GM18861 (cell line): ENCODE results near the gene SLC13A2.
"Not testable (repeated sequence)": the region's sequence is repeated elsewhere in the genome, so short reads cannot be mapped to it uniquely, and the experiment has no call there.

Experiments used
- ATAC-seq: cut with Tn5 transposase; IDR thresholded peaks from one replicate; pipeline ENCODE4 v1.9.1; 2021; ENCODE audit not compliant: unreplicated experiment

SLC13A2 gene

DNA sequence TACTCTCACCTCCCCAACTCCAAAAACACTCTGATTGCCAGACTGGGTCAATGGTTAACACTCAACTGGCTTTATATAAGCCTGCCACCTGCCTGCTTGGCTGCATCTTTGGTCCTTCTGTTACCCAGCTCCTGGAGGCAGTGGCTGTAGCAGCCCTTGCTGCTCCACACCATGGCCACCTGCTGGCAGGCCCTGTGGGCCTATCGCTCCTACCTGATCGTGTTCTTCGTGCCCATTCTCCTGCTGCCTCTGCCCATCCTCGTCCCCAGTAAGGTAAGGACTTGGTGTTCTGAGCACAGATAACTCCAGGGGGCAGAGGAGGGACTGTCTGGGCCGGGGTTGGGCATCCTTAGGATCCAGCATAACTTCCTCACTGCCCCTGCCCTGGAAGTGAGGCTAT is at the start of gene SLC13A2:
Gene SLC13A2, plus strand, starts transcription at position 103 of the 400 bp plus-strand sequence. Its CDS starts 69 bp downstream, at position 172.
- no peak for ATAC-seq

GRCh38 chr17:28425206-28425605 is 48.2 kb upstream of the SLC13A2 start:
- ATAC-seq = no peak

DNA sequence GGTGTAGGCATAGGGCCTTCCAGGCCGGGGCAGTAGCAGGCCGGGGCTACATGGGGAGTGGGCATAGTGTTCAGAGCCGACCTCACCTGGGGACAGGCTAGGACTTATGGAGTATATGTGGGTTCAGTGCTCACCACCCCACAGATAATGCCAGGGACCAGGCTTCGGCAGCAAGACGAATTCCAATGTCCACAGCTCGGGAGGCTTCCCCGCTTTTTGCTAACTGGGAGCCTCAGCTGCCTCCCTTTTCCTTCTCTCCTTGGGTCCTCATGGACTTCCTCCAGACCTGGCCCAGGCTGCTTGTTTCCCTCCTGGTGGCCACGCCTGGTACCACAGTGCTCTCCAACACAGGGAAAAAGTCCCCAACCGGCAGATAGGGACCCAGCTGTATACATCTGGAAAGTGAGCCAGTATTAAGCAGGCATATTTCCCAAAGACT is 47.3 kb upstream of the SLC13A2 start:
- ATAC-seq = no peak

DNA sequence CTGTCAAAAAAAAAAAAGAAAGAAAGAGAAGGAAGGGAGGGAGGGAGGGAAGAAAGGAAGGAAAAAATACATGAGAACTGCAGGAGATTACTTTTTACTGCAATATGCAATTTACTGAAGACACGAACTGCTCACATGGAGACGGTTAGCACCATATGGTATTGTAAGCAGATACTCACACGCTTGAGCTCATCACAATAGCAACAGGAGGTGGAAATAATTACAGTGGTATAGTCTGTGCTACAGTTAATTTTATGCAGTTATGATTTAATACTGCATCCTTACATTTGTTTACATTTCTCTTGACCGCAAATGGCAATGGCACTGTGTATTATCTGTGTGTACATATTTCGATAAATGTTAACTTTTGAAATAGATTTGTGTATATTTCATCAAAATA is 46.1 kb upstream of the SLC13A2 start:
- ATAC-seq = no peak

- not testable (repeated sequence) for ATAC-seq
Measured at GRCh38 chr17:28427982-28428381, 45.5 kb upstream of the SLC13A2 start.

GRCh38 chr17:28433721-28434120 is 39.7 kb upstream of the SLC13A2 start:
- no peak for ATAC-seq

DNA sequence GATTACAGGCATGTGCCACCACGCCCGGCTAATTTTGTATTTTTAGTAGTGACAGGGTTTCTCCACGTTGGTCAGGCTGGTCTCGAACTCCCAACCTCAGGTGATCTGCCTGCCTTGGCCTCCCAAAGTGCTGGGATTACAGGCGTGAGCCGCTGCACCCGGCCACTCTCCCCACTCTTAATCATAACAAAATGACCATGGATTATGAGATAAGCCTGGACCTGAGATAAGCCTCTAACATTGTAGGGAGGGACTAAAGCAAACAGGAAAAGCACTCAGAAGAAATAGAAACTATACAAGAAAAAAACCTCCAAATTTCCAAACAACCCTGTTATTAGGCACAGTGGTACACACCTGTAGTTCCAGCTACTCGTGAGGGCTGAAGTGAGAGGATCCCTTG is 39.1 kb upstream of the SLC13A2 start:
- ATAC-seq = not testable (repeated sequence)

DNA sequence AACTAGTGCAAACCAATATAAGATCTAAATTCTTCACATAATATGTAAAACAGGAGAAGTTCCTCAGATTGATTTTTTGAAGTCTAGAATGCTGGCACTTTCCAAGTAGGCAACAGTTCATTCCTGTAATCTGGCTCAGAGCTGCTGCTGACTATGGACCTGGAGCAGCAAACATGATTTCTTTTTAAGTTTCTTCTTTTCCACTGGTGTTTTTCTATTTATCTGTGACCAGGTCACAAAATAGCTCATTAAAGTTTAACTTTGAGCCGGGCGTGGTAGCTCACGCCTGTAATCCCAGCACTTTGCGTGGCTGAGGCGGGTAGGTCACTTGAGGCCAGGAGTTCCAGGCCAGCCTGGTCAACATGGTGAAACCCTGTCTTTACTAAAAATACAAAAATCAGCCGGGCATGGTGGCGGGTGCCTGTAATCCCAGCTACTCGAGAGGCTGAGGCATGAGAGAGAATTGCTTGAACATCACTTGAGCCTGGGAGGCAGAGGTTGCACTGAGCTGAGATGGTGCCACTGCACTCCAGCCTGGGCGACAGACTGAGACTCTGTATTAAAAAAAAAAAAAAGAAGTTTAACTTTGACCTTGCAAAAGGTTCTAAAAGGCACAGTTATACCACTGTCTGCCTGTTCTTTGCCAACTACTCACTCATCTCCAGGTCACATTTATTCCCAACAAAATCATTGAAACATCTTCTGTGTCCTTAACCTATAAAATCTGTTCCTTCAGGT is 29.4 kb upstream of the SLC13A2 start:
- no peak for ATAC-seq

DNA sequence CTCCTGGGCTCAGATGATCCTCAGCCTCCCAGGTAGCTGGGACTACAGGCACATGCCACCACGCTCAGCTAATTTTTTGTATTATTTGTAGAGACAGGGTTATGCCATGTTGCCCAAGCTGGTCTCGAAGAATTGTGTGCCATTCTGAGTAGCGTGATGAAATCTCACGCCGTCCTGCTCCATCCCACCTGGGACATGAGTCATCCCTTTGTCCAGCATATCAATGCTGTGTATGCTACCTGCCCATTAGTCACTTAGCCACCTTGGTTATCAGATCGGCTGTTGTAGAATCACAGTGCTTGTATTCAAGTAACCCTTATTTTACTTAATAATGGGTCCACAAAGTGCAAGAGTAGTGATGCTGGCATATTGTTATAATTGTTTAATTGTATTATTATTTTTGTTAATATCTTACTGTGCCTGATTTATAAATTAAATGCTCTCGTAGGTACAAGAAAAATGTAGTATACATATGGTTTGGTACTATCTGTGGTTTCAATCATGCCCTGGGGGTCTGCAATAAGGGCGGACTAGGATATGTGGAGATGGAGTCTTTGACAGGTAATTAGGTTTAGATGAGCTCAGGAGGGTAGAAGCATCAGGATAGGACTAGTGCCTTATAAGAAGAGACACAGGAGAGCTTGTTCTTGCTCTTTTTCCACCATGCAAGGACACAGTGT is 26.6 kb upstream of the SLC13A2 start:
- ATAC-seq = no peak

GRCh38 chr17:28447396-28447760 is 26.1 kb upstream of the SLC13A2 start:
- no peak for ATAC-seq

- ATAC-seq = no peak
Measured at GRCh38 chr17:28449859-28450258, 23.6 kb upstream of the SLC13A2 start.

DNA sequence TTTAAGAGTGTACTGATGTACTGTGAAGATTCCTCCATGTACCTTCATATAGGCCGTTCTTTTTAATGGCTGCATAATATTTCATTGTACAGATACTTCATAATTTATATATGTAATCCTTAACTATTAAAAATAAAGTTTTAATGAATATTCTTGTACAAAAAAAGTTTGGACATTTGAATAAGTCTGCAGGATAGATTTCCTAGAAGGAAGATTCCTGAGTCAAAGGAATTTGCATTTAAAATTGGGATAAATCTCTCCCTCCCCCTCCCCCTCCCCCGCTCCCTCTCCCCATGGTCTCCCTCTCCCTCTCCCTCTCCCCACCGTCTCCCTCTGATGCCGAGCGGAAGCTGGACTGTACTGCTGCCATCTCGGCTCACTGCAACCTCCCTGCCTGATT is 15.6 kb upstream of the SLC13A2 start:
- no peak for ATAC-seq

GRCh38 chr17:28458881-28459280 is 14.6 kb upstream of the SLC13A2 start:
- not testable (repeated sequence) for ATAC-seq

GRCh38 chr17:28460901-28461300 is 12.5 kb upstream of the SLC13A2 start:
- no peak for ATAC-seq

GRCh38 chr17:28466001-28466400 is 7.4 kb upstream of the SLC13A2 start:
- ATAC-seq = no peak

- ATAC-seq = no peak
Measured at GRCh38 chr17:28466521-28467048, 6.9 kb upstream of the SLC13A2 start.

DNA sequence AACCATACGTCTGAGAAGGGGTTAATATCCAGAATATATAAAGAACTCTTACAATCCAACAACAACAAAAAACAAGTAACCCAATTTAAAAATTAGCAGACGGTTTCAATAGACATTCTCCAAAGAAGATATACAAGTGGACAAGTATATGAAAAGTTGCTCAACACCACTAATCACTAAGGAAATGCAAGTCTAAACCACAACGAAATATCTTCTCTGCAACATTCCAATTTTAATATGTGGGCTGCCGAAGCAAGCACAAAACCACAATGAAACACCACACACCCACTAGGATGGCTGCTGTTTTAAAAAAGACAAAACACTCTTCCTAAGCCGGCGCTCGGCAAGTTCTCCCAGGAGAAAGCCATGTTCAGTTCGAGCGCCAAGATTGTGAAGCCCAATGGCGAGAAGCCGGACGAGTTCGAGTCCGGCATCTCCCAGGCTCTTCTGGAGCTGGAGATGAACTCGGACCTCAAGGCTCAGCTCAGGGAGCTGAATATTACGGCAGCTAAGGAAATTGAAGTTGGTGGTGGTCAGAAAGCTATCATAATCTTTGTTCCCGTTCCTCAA is 5.9 kb upstream of the SLC13A2 start:
- no peak for ATAC-seq

DNA sequence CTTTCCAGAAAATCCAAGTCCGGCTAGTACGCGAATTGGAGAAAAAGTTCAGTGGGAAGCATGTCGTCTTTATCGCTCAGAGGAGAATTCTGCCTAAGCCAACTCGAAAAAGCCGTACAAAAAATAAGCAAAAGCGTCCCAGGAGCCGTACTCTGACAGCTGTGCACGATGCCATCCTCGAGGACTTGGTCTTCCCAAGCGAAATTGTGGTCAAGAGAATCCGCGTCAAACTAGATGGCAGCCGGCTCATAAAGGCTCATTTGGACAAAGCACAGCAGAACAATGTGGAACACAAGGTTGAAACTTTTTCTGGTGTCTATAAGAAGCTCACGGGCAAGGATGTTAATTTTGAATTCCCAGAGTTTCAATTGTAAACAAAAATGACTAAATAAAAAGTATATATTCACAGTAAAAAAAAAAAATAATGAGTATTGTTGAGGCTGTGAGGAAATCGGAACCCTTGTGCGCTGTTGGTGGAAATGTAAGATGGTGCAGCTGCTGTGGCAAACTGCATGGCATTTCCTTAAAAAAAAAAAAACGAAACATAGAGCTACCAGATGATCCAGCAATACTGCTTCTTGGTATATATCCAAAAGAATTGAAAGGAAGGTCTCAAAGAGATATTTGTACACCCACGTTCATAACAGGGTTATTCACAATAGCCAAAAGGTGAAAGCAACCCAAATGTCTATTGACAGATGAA is 5.3 kb upstream of the SLC13A2 start:
- ATAC-seq = not testable (repeated sequence)

DNA sequence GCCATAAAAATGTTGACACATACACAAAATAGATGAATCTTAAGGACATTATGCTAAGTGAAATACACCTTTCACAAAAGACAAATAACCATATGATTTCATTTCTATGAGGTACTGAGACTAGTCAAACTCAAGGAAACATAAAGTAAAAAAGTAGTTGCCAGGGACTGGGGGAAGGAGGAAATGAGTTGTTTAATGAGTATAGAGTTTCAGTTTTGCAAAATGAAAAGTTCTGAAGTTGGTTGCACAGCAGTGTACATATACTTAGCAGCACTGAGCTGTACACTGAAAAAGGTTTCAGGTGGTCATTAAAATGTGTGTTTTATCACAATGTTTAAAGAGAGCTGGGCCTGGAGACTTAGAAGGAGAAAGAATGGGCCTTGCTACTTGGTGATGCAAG is 4.7 kb upstream of the SLC13A2 start:
- ATAC-seq = peak; percentile 72

- ATAC-seq = no peak
Measured at GRCh38 chr17:28469376-28469775, 4.1 kb upstream of the SLC13A2 start.

- no peak for ATAC-seq
Measured at GRCh38 chr17:28470266-28470913, 3.1 kb upstream of the SLC13A2 start.
